ENCODE measurements around the gene CASZ1.

CASZ1 gene

DNA sequence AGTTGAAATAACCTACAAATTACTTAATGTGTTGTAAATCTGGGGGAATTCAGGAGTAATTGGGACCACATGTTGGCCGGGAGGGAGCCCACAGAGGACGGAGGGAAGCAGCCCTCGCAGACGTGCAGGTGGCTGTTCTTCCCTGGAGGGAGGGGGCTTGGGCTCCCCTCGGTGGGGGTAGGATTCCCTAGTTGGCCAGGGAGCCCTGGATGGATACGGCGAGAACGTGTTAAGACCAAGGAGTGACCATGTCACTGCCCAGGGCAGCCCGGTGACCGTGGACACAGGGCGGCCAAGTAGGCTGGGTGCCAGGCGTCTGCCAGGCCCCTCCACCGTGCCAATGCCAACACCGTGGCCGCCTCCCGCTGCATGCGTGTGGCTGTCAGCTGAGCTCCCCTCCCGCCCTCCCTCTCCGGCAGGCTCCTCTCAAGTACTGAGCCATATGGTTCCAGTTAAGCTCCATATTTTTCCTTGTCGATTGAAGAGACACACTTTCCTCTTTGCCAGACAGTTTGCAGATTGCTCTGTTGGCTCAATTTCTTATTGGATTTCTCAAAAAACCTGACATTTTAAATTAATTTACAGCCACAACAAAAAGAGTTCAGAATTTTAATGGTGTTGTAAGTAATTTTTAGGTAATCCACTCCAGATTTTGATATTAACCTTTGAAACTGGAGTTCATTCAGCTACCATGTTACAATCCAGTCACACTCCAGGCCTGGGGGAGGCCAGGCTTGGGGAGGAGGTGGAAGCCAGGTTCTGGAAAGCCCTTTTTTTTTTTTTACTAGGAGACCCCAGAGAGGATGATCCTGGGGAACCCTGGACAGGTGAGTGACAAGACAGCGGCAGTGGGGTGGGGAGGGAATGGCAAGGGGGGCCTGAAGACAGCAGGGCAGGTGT, 71.2 kb downstream of the CASZ1 start:
- DNase-seq, result no peak

DNA sequence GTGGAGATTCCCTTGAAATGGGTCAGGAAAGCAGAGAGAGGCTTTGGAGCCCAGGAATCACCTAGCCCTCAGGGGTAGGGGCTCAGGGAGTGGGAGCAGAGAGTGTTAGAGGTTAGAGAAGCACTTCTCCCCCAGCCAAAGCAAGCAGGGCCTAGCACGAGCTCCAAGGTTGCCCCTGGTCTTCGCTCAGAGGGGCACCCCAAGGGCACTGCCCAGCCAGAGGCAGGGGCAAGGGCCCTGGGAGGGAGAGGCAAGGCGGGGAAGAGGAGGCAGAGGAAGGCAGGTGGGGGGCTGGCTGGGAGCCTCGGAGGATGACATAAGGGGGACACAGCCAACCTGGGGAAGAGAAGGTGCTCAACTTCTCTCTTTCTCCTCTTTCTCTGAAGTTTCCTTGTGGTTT, 71.9 kb downstream of the CASZ1 start:
- DNase-seq, result no peak

DNA sequence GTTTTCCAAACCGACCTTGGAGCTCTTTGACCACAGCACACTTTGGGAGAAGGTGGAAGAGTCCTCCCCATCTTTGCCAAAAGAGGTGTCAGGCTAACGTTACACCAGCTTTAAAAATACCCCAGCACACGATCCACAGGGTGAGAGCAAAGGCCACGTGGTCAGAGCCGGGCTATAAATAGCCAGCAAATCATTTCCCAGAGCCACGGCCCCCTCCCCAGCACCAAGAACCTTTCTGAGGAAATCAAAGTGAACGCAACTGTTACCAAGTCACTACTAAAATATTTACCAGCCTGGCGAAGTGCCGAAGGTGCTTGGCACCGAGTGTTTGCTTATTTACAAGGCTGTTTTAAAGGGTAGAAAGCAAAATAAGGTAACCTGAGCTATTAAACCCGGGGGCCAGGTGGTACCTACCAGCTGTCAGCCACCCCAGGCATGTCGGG, 72.4 kb downstream of the CASZ1 start:
- DNase-seq, result no peak

DNA sequence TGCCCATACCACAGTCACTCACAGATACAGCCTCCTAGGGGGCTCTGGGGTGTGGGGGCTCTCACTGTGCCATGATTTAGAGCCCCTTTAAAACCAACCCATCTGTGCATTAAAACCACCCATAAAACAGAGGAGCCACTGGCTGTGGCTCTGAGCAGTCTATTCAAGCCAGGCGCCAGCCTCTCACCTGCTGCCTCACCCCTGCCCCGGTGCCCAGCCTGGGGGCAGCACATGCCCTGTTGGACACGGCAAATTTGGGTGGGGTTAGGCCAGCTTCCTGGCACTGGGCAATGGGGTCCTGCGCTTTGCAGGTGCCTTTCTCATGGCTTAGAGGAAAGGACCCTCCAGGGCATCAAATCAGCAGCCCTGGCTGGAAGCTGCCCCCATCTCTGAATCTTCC, 73.1 kb downstream of the CASZ1 start:
- DNase-seq, result no peak

DNA sequence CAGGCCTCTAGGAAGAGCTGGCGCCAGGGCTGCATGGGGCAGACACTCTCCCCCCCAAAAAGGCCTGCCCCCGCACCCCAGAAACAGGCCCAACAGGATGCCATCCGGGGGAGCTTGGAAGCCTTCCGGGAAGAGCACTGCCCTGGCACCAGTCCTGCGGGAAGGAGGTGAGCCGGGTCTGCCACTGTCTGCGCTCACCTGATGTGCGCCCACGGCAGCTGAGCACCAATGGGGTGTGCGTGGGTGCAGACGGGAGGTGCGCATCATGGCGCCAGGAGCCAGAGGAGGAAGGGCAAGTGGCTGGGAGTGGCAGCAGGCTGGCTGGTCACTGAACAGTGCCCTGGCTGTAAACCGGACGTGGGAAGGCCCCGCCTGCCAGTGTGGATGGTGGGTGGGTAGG, 73.6 kb downstream of the CASZ1 start:
- no peak for DNase-seq

DNA sequence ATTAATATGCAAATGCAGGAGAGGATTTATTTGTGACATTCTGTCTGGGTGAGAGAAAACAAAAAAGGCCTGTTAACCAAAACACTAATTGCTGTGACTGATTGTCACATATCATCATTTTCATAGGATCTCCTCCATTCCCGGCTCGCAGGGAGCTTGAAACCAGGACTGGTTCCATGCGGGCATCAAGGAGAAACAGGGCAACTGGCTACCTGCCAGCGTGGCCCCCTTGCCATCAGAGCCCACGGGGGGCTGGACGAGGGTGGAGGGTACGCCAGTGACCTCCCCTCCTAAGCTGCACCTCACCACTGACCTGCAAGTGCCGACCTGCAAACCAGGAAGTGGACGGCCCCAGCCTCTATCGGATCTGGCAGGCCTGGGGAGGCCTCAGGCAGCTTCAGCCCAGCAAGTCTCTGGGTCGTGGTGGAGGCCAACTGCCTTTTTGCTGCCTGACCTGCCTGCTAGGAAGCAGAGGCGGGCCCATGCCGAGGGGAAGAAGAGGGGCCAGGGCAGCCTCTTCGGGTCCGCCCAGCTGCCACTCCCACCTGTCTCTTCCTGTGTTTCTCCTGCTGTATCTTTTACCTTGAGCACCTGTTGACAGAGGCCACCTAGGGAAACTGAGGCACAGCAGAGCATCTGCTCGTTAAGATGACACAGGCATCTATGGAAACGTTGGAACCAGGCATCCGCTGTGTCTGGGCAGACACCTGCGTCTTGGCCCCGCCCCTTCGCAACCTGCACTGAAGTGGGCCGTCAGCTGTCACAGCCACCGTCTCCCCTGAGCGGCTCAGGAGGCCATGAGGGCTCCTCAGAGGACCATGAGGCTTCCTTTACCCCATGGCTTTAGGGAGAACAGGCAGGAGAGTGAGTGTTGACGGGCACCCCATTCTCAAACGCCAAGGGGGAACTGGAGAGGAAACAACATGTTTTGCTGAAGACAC, 74.8 kb downstream of the CASZ1 start:
- DNase-seq, result no peak

DNA sequence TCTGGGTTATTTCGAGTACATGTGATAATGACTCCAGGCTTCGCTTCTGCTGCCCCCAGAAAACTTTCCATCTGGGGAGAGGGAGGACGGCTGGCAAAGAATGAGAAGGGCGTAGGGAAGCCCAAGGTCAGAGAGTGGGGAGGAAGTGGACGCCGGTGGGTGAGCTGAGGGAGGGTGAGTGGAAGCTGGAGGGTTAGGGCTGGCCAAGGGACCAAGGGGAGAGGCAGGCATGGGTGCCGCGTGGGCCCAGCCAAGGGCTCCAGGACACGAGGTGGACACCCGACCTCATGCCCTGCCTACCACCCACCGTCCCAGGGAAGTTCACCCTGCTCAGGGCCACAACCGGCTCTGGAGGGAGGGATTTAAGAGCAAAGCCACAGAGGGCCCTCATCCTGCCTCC, 75.8 kb downstream of the CASZ1 start:
- DNase-seq, result no peak

DNA sequence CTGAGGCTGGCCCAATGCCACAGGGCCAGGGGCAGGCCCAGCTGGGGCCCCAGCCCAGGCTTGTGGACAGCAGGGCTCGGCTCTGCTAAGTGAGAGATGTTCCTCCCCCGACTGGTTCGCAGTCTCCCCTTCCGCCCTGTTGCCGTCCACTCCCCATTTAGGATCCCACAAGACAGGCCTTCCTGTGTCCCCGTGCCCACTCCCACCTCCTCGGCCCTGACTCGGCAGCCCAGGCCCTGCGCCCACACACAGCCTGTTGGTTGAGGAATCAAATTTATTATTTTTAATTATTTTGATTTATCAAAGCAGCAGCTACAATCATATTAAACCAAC, 78.4 kb downstream of the CASZ1 start:
- DNase-seq, result no peak

DNA sequence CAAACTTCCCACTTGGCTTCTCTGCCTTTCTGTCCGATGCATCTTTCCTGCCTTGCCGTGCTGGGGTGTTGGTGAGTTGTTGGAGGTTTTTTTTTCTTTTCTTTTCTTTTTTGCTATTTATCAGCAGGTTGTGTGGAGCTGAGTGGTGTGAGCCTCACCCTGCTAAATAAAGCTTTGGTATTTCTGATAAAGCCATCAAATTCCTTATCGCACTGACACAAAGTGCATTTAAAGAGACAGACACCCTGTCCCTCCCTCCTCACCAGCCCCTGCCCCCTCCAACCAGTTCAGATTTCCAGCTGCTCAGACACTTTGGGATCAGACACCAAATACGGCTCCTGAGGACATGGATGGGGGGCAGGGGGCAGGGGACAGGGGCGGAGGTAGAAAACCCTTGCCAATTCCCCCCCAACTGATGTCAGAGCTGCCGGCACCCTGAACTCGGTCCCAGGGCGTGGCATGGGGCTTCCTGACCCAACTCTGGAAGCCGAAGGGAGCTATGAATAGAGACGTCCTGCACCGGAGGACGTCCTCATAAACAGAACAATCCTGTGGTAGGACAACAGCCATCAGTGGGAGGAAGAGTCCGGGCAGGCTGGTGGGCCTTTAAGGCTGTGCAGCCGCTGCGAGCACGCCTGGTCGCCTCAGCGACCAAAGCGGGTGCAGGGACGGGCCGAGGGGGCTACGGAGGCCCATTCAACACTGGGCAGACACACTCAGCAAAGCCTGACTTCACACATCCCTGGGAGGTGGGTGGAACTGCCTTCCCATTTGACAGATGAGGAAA, 79.0 kb downstream of the CASZ1 start:
- no peak for DNase-seq

DNA sequence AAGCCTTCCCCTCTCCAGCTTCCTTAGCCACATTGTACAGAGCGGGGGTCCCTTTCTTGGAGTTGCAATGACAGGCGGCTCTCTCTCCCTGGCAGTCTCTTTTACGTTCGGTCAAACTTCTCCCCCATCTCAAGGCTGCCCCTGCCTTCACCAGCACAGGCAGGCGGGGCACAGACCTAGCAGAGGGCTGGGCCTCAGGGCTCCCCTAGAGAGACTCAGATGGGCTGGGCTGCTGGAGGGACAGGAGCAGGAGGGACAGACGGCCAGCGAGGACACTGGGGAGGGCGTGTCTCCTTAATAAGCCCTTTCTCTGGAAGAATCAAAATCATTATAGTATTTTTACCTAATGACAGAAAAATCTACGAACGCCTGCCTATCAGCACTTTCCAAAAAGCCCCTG, 79.6 kb downstream of the CASZ1 start:
- no peak for DNase-seq

DNA sequence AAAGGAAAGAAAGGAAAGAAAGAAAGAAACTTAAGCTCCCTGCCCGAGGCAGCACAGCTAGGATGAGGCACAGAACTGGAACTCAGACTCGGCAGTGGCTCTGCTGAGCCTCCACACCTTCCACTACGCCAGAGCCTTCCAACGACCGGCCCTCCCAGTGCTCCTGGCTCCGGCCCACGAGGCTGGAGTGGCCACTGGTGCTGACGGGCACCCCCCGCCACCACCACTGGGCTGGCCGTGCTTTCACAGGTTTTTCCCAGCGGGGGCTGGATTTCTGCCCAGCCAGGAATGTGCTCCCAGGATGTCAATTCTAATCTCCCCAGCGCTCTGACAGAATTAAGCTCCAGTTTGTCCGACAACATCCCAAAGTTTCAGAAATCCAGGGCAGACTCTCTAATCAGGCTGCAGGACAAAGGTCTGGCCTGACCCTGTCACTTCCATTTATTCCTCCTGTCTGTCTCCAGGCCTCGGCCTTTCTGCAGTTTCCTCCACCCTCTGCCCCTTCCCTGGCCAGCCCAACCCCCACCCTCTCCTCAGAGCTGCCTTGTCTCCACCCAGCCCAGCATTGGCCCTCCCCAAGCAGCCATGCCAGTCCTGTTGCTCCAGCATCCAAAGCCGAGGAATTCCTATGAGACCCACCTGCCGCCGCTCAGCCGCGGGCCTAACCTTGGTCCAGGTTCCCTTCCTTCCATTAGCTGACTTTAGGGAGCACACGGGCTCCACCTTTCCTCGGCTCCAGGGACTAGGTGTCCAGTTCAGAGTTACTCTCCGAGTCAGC, 81.9 kb downstream of the CASZ1 start:
- DNase-seq, result no peak

DNA sequence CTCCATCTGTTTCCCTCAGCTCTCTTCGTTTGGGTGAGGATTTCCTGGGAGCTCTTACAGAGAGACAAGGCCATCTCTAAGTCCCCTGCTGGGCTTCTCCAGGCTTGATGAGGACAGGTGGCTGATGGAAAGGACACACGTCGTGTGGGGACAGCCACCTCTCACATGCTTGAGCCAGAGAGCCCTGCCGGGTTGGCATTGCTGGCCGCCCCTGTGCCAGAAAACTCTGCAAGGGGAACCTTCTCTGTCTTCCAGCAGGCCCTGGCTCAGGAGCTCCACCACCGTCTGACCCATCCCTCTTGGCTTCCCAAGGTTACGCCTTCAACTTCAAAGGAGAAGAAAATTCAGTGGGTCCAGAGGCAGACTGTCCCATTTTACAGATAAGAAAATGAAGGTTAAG, 82.8 kb downstream of the CASZ1 start:
- no peak for DNase-seq

DNA sequence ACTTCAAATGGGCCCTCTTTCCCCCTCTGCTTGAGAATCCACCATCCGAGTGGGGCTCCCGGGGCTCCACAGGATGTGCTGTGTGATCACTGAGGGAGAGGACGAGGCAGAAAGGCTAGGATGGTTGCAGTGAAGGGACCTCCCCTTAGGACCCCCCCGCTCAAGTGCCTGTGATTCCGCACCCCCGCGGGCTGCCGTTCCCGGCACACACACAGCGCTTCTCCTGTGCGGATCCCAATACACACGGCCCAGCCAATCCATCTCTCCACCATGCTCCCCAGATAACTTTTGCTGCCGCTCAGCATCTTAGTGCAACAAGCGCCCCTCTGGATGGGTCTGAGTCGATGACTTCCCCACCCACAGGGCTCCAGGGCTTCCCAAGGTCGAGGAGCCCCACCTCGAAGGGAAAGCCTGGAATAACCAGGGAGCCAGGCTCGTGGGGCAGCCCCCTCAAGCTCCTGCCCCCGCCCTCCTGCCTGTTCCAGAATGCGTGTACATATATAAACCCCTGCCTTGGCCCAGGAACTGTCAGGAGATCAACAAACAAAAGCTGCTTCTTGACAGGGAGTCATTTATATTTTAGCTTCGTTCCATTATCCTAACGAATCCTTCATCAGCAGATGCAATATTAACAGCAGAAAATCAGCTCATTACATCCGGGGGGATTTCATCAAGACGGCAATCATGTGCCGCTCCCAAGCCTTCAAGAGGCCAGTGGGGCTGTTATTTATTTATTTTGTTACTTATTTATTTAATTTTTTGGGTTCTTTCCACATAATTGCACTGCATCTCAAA, 83.7 kb downstream of the CASZ1 start:
- DNase-seq, result no peak

DNA sequence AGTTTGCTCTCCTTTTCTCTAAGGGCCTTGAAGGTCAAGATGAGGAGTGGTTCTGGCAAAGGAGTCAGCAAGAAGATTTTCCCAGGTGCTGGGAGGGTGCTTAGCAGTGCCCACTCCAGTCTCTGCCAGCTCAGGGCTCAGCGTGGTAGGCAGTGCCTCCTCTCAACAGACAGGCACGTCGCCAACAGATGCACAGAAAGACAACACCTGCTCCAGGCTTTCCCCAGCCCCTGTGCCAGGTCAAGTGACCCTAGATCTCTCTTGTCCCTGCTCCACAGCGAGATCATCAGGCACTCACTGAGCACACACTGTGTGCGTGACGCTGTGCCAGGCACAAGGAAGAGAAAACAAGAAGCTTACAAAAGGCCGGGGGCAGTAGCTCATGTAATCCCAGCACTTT, 86.0 kb downstream of the CASZ1 start:
- no peak for DNase-seq

DNA sequence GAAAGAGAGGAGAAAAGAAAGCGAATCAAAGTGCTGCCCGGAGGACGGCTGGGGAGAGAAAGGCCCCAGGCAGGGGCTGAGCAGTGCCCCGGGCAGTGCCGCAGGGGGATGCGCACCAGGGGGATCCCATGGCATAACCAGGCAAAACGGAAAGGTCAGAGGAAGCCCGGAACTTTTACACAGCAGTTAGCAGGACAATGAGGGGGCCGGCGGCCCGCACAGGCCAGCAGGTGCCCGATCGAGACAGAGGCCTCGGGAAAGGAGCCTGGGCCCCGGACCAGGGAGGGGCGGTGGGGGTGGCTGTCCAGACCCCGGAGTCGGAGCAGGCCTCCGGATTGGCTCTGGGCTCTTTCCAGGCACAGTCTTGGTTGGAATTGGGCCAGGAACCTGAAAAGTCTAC, 86.8 kb downstream of the CASZ1 start:
- no peak for DNase-seq

DNA sequence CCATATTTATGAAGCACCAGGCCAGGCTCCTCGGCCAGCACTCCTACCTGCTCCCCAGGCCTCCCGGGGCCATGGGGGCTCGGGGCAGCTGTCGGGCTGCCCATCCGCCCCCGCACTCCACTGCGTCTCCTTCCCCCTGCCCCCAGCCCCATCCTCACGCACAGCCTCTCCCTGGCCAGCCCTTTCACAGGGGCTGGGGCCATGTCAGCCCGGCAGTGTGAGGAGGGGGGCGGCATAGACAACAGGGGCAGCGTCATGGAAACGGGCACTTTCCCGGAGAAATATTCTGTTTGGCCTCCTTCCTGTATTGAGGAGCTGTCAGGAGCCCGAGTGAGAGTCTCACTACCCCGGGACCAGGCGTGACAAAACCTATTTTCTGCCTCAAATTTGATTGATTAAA, 87.3 kb downstream of the CASZ1 start:
- DNase-seq, result no peak

DNA sequence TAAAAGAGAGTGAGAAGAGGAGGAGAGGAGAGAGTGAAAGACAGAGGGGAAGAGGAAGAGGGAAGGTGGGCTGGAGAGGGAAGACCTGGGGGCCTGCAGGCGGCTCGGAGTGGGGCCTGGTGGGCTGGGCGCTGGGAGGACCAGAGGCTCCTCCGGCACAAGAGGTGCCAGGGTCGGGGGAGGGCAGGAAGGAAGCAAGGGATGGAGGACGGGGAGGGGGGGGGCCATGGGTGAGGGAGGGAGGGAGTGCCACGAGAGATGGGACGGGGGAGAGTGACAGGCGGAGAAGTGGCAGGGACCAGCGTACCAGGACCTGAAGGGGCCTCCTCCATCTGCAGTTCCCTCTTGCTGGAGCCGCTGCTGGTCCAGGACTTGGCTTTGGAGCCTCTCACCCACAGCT, 87.7 kb downstream of the CASZ1 start:
- DNase-seq, result no peak

DNA sequence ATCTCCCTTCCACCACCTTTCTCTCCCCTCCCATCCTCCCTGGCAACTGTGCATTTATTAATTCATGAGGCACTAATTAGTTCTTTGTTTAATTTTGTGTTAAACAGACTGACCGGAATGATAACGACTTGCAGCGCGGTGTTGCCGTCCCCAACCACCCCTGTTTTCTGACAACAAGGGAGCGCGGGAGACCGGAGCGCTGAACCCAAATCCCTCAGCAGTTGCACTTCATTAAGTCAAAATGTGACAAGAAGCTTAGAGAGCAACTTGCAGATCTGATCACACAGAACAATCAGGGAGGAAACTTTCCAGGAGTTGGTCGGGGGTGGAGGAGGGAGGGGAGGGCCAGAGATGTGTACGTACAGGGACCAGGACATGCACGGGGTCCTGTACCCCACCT, 89.2 kb downstream of the CASZ1 start:
- DNase-seq, result no peak

DNA sequence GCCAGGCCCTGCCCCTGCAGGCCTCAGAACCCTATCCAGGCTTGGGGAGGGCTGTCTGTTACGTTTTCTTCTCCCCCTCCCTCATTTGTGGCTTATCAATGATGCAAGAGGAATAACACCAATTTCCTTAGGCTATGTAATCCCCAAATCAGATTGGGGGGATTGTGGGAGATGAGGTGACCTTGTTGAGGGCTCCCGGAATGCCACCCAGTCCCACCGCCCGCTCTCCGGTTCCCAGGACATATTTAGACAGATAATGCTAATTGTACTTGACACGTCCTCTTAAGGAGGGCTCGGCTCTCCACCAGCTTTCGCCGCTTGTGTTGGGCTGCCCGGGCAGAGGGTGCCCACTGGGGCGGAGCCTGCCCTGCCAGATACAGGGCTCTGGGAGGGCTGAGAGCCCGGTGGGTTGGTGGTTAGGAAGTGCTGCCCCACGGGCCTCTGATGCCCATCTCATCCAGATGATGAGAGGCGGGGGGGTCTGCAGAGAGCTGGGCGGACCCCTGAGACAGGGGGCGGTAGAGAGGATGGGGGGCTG, 90.0 kb downstream of the CASZ1 start:
- no peak for DNase-seq

DNA sequence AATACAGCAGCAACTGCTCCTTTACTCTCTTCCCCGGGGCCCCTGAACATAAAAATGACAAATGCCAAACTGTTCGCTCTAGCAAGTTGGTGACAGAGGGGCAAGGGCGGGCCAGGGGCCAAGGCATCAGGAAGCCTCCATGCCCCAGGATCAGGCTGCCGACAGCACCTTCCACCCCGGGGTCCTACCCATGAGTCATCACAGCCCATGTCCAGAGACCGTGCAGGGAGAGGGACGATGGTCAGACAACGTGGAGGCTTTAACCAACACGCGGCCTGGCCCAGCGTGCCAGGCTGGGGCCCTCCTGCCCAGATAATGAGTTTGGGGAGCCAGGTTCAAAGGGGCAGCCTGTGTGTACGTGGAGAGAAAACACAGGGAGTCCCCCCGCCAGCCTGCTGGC, 90.5 kb downstream of the CASZ1 start:
- DNase-seq, result no peak

DNA sequence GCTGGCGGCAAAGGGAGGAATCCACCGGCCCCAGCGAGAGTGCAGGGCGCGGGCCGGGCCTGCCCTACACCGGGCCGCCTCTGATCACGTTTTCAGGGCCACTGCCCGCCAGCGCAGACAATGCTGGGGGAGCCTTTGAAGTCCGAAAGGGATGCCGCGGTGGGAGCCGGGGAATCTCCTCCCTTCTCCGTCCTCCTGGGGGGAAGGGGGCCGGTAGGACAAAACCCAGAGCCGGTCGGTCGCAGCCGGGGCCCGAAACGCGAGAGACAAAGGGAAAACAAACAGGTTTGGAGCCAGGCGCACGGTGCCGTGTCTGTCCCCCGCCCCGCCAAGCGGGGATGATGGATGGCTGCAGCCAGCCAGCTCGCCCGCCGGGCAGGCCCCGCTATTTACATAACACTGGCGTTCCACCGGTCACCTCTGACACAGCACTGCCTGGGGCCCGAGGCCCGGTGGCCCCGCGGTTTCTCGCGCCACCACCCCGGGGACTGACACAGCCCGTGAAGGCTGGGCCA, 92.0 kb downstream of the CASZ1 start:
- DNase-seq, result no peak

Data from CD4-positive, alpha-beta T cell treated with Interleukin-15 for 1 hour (primary cell).